Germinal center (tissue), 1 donor: ENCODE results near the gene ADARB2.

Source experiments
- DNase-seq: peaks from one replicate; pipeline ENCODE4 v3.0.0; 2012; ENCODE audit warnings: mixed read lengths, low spot score

ADARB2 gene

DNA sequence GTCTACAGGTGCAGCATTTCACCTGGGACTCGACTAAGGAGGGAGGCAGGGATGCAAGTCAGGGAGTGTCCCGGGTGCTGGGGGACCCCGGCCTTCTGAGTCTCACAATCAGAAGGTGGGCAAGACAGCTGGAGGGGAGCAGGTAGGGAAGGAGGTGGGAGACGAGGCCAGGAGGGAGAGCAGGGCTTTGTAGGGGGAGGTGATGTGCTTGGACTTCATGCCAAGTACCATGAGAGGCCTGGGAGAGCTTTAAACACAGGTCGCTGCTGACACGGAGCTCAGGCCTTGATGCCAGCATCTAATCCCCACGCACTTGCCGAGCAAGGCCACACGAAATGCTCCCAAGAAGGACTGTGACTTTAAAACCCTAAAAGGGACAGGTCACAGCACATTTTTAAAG lies 244.7 kb downstream of the ADARB2 start:
- no peak for DNase-seq

DNA sequence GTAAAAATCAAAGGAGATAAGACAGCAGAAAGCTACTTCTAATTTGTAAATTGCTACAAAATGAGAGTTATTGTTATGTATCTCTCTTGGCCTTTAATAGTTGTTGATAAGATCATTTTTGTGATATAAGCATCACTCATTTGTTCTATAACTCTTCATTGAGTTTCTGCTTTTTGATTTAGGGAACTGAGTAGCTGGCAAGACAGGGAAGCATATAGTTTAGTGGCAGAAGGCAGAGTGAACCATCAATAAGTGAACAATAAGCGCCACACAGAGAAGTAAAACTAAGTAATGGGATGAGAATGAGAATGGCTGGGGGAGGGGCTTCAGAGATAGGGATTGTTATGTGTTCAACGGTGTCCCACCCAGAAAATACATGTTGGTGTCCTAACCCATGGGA lies 245.4 kb downstream of the ADARB2 start:
- DNase-seq = no peak

GRCh38 chr10:1489801-1490200 lies 247.5 kb downstream of the ADARB2 start:
- DNase-seq = no peak

DNA sequence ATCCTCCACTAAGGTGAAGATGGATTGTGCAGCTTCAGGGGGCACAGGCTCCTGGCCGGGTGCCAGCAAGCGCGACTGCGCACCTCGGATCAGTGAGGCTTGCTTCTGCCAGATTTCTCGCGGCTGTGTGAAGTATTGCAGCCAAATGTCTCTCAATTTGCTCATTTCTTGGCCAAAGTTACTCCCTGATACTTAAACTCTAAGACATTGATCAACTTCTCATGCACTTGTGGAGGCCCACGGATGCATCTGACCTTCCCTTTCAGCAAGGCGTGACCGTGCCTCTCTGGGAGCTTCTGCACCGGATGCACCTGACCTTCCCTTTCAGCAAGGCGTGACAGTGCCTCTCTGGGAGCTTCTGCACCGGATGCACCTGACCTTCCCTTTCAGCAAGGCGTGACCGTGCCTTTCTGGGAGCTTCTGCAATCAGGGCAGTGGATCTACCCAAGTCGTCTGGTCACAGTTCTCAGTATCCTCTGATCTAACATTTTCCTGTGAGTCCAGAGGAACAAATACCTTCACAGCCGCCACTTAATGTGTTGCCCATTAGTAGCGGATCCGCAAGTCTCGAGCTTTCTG lies 248.3 kb downstream of the ADARB2 start:
- DNase-seq = peak; percentile 79

GRCh38 chr10:1486841-1487687 lies 250.3 kb downstream of the ADARB2 start:
- no peak for DNase-seq

GRCh38 chr10:1485357-1485756 lies 252.0 kb downstream of the ADARB2 start:
- no peak for DNase-seq

DNA sequence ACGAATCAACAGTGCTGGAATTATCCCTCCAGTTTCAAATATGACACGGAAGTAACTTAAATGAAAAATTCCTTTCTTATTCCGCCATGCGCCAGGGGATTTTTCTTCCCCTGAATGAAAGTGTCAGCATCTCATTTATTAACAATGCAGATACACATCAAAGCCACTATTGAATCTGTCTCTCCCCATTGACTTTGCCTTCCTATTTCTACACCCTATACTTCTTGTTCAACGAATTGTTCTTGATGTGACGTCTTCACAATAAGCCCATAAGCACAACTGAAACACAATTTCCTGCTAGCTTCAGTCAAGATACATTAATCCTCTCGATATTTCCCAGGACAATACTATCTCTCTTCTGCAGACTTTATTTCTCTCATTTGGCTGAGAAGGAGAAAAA lies 253.5 kb downstream of the ADARB2 start:
- DNase-seq = no peak

- no peak for DNase-seq
Observed at GRCh38 chr10:1483246-1483645, 254.1 kb downstream of the ADARB2 start.

DNA sequence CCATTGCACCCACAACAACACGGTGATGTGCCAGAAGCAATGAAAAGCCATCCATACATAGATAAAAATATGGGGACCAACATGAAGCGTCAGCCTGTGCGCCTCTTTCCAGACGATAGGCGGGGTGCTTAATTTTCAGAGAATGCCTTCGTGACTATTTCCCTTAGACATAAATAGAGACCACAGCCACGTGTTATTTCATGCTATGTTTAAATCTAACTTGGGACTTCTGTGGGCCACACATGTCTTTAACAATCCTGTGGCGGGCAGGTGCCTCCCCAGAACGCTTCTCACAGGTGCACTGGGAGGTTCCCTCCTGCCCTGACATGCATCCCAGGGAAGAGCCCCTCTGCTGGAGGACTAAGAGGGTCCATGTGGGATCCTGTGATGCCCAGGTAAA lies 259.7 kb downstream of the ADARB2 start:
- no peak for DNase-seq

DNA sequence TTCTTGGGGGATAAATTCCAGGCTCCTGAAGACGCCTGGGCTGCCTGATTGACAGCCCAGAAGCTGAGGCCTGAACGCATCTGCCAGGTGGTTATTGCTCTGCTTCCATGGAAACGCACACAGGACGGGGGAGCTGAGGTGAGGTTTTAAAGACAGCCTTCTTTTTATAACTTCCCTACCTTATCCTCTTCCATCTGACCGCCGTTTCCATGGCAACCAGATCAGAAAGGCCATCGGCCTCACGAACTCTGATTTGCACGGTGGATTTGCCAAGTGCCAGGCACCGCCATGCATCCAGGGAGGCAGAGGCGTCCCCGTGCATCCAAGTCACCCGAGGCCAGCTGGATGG lies 260.9 kb downstream of the ADARB2 start:
- DNase-seq = no peak

DNA sequence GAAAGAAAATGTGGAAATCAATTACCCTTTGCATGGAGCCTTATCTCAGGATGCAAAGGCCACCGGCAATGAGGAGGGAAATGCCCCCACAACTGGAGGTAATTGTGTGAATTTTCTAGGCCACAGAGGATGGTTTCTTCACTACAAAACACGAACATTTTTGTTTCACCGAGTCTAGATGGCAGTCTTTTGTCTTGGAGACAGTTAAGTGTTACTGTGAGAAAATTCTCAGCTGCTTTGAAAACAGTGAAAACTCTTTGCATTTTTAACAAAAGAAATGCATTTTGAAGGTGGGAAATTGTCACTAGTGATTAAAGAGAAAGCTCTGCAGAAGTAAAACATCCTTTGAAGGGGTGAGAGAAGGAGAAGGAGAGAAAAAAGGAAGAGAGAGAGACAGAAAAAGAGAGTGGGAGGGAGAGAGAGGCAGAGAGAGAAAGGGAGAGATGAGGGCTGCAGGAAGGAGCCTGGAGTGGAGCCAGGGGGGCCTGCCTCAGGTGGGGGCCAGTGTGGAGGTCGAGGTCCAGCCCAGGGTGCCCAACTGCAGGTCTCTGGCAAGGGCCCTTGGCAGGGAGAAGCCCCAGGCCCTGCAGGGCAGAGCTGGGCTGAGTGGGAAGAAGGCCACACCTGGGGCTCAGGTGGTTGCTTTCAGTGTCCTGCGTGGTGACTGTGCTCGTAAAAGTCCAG lies 261.4 kb downstream of the ADARB2 start:
- no peak for DNase-seq

GRCh38 chr10:1475098-1475591 lies 262.2 kb downstream of the ADARB2 start:
- DNase-seq = no peak

GRCh38 chr10:1474376-1475097 lies 262.8 kb downstream of the ADARB2 start:
- DNase-seq = no peak

GRCh38 chr10:1473874-1474273 lies 263.5 kb downstream of the ADARB2 start:
- DNase-seq = no peak

- no peak for DNase-seq
Observed at GRCh38 chr10:1472178-1472958, 265.0 kb downstream of the ADARB2 start.

DNA sequence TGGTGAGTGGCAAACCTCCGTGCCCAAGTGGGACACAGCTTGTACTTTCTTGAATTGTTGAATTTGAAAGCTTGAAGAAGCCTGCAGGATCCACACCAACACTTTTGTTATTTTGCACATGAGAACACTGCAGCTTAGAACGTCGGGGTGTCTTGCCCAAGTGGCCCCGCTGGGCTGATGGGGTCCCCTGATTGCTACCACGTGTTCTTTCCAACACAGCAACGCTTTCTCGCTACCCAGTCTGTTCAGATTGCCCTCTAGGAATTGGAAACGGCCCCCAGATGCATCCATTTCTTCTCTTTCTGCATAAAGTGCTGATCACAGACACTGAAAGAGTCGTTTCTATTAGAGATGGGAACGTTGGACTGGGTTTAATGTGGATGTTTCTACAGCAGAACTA lies 268.5 kb downstream of the ADARB2 start:
- DNase-seq = no peak

- no peak for DNase-seq
Observed at GRCh38 chr10:1467334-1468076, 269.8 kb downstream of the ADARB2 start.

- no peak for DNase-seq
Observed at GRCh38 chr10:1465993-1466764, 271.1 kb downstream of the ADARB2 start.

DNA sequence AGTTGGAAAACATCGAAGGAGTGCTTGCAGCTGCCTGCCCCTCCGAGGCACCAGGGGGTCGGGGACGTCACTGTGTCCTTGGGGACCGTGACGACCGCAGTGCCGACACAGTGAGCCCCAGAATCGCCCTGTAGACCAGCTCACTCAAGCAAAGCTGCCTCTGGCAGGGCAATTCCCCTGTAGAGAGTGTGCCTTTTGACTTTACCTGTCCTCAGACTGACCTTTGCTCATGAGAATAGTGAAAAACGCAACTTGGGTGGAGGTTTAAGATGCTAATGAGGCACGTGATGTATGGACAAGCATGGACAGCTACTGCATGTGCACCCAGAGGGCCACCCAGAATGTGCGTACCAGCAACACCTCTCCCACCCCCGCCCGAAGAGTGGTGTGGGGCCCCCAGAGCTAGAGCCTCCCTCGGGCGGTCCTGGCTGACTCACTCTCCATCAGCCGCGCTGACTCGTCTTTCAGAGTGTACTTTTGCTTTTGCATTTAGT lies 271.9 kb downstream of the ADARB2 start:
- peak; percentile 31 for DNase-seq

DNA sequence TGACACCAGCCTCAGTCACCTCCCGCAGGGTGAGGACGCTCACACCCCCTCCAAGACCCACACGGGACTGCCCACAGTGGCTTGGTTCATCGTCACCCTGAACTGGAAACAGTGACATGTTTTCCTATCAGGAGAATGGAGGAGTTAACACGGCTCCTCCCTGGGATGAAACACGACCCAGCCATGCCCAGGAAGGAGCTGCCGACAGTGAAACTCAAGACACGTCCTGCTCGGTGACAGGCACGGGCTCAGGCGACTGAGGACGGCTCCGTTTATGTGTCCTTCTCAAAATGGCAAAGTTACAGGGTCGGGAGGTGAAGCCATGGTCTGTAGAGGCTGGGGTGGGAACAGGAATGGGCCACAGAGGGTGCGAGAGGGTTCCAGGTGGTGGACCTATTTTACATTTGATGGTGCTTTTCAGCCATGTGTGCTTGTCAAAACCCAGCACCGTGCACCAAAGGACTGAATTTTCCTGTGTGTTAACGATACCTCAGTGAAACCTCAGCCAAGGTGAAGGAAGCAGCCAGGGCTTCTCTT lies 272.4 kb downstream of the ADARB2 start:
- no peak for DNase-seq
